GM19023 (cell line): ENCODE data around the gene CILP.

Experiments
- ATAC-seq: cut with Tn5 transposase; IDR thresholded peaks from one replicate; pipeline ENCODE4 v1.9.1; 2021; ENCODE audit warnings: mild to moderate bottlenecking, moderate library complexity; ENCODE audit not compliant: unreplicated experiment

The CILP gene

GRCh38 chr15:65223996-65224395 is 12.7 kb upstream of the CILP start:
- no peak for ATAC-seq

DNA sequence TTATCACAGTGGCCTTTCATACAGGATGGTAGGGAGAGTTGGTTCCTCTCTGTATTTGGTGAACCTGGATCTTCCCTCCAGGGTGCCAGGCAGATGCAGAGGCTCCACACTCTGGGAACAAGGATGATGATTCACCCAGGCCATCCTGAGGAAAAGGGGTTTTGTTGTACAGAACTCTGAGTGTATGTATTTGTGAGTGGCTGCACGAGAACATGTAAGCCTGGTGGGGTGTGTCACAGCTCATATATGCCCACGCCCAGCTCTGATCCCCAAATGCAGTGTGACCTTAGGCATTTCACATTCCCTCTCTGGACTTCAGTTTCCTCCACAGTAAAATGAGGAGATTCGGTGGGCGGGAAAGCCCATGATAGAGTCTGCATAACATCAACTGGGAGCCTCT is 11.6 kb upstream of the CILP start:
- no peak for ATAC-seq

GRCh38 chr15:65221697-65222096 is 10.4 kb upstream of the CILP start:
- ATAC-seq = no peak

GRCh38 chr15:65219137-65219536 is 7.9 kb upstream of the CILP start:
- no peak for ATAC-seq

DNA sequence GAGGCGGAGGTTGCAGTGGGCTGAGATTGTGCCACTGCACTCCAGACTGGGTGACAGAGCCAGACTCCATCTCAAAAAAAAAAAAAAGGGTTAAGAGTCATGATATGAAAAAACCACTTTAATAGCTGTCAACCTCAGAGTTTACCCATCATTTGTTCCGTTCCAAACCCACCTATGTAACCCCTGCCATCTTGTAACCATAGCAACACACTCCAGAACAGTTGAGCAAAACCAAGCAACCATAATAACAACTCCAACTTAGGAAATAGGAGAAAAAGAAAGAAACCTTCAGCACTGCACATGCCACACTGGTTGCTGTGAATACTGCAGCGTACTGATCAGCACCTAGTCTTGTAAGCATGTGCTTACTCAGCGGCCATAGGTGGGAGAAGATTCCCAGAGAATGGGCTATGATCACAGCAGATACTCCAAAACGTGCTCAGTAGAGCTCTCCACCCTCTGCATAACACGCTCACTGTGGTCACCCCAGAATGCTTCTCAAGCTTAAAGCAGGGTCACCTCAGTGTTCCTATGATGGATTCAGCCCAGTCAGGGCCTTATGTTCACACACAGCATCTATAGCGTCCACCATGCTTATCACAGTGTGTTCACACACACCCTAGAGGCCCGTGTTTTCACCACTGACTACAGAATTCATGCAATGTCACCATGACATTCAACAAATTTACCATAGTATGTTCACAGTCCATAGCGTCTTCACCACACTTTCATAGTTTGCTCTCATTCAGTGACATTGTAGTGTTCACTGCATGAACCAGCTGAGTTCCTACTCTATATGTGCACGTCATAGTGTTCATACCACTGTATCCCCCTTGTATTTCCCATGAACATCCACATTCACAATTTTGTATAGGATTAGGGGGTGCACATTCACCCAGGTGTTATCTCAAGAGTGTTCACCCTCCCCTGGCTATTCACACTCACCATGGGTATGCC is 6.5 kb upstream of the CILP start:
- ATAC-seq = no peak

DNA sequence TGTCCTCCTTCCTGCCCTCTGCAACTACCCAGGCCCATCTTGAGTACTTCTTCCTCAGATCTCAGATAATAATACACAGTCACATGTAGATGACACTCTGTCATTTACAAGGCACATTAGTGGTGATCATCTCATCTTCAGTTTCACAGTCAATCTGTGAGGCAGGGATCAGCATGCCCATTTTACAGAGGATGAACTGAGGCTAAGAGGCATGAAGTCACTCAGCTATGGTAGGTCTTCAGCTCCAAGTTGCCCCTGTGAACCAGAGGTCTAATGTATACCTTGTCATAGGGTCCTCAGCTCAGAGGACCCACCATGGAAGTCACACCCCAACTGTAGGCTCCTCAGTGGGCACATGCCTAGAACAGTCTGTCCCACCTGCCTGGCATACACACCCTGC is 4.2 kb upstream of the CILP start:
- no peak for ATAC-seq

DNA sequence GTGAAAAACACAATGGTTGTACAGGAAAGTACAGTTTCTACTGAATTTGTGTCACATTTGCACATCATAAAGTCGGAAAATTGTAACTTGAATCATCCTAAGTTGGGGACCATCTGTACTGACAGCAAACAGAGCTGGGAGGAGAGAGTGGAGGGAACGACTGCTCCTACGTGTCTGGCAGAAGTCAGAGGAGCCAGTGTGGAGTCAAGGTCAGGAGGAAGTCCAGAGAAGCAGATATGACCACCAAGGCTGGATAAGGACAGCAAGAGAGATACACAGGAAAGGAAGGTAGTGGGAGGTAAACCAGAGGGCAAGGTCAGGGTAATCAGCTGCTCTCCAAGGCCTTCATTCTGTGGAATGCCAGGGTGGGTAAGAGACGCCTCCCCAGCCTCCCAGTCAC is 2.7 kb upstream of the CILP start:
- ATAC-seq = no peak

GRCh38 chr15:65213241-65213640 is 2.0 kb upstream of the CILP start:
- no peak for ATAC-seq

- ATAC-seq = no peak
Observed at GRCh38 chr15:65212097-65212496, 824 bp upstream of the CILP start.

DNA sequence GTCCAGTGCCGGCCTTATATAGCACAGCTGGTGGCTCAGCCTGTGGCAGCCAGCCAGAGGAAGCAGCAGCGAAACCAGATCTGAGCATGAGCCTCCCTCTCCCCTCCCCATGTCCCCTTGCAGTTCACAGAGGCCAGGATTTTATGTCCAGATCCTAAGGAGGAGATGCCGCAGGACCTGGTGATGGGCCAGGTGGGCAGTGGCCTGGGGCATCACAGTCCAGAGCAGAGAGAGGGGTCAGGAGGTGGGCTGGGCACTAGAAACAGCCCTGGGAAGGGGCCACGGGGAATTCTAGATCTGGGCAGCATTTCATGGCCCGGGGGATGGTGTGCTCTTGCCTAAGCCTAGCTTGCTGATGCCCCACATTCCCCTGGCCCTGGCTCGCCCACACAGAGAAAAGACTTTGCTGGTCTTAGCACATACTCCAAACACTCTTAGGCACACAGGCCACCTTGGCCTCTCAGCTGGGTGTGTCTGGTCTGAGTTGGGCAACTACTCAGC is 259 bp upstream of the CILP start:
- no peak for ATAC-seq

- no peak for ATAC-seq
Observed at GRCh38 chr15:65209701-65210643, 1.3 kb downstream of the CILP start.

DNA sequence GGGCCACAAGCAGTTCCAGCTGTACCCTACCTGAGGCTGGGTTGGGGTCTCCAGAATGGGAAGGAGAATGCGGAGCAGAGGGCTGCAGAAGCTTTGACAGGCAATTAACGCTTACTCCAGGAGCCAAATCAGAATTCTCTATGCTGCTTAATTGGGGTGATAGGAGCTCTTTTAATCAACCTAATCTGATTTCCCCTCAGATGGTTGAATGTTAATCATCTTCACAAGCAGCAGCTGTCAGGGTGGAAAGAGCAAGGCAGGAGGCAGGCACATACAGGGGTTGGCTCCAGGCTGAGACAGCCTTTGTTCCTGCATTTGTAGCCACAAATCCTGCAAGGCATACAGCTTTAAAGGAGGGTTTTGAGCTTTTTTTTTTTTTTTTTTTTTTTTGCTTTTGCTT is 2.6 kb downstream of the CILP start:
- no peak for ATAC-seq

- ATAC-seq = no peak
Observed at GRCh38 chr15:65207280-65207840, 3.9 kb downstream of the CILP start.

DNA sequence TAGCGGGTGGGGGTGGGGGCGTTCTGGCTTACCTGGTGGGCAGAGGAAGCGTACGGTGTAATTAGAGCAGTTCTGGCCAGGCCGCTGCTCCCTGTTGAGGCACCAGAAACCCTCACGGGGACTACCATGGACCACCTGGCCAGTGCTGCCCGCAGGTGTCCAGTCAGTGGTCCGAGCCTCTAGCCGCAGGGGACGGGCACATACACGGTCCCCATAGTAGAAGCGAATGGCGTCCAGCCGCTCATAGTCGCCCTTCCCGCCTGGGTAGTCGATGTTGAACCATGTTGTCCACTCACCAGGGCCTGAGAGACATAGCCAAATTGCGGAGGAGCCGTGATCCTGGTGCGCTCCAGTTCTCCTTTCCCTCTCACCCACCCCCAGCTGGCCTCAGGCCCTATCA is 4.5 kb downstream of the CILP start:
- ATAC-seq = no peak

DNA sequence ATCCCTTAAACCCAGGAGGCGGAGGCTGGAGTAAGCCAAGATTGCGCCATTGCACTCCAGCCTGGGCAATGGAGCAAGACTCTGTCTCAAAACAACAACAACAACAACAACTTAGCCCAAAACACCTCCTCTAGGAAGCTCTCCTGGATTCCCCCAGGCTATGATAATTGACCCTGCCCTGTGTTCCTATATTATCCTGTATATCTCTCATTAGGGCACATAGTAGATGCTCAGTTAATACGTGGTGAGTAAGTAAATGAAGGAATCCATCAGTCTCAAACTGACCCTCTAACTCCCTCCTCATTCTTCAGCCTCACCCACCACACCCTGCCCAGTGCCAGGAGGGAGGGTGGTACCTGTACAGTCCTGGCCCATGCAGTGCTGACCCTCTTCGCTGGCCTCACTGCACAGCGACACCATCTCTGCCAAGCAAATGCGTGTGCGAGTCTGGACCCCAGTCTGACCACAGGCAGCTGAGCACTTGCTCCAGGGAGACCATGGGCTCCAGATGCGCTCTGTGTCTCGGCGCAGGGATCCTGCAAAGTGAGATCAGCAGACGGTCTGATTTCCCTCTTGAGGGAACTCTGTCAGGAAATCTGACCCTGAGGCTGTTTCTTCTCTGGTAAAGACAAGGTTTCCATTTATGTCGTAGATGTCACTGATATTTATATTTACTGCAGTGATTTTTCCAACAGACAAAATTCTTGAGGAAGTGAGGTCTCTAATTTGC is 6.2 kb downstream of the CILP start:
- no peak for ATAC-seq

GRCh38 chr15:65204236-65204930 is 6.9 kb downstream of the CILP start:
- ATAC-seq = no peak

GRCh38 chr15:65201918-65202317 is 9.4 kb downstream of the CILP start:
- no peak for ATAC-seq

- no peak for ATAC-seq
Observed at GRCh38 chr15:65198571-65198970, 12.7 kb downstream of the CILP start.

DNA sequence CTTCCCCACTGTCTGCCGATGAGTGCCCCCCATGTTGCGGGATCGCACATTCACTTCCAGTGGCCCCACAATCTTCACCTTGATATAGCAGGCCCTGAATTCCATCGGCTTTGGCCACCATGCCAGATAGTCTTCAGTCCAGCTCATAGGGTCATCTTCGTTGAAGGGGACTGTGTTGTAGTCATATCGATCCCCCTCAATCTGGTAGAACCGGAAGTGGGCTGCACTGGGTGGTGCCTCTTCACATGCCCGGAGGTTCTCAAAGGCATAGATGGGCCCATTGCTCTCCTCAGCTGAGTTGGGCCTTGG is 14.0 kb downstream of the CILP start:
- no peak for ATAC-seq
